Colonic mucosa (tissue), 4 donors: ENCODE data around the gene THAP6. TPM values are rescaled to one million over a fixed set of nuclear protein-coding genes. Genes with fewer than 3 reads are reported as not detected.

Experiments
- DNase-seq: peaks from one replicate; pipeline ENCODE4 v3.0.0-alpha.2; 2020
- H3K27ac ChIP-seq: fragments of 200-600 bp; one replicate; pipeline ENCODE4 v1.8.0; 2021
- H3K27me3 ChIP-seq: fragments of 200-600 bp; one replicate; pipeline ENCODE4 v1.8.0; 2021
- H3K36me3 ChIP-seq: fragments of 200-600 bp; one replicate; pipeline ENCODE4 v1.8.0; 2021
- H3K4me1 ChIP-seq: fragments of 200-600 bp; one replicate; pipeline ENCODE4 v1.8.0; 2021; ENCODE audit warnings: mild to moderate bottlenecking
- H3K4me3 ChIP-seq: fragments of 200-600 bp; one replicate; pipeline ENCODE4 v1.8.0; 2021
- H3K9ac ChIP-seq, 2 donors: one replicate each; pipeline ENCODE4 v1.7.0; 2013; ENCODE audit warnings: control low read depth in 2 of 2, low read depth in 2 of 2, low read length in 2 of 2
- H3K9me3 ChIP-seq: fragments of 200-600 bp; one replicate; pipeline ENCODE4 v1.8.0; 2021
- intact Hi-C: fragments of 100-400 bp; cut with DNase I; formaldehyde crosslinking; loops from one replicate; pipeline ENCODE4 v1.14.1; 2022
- total RNA-seq, 2 donors: library from RNA; stranded (reverse); fragmentation: NEBNext Ultra II Directional in 1 of 2; extraction: Animal tissue kit (Norgen Biotek cat#: 25700) in 1 of 2; gene quantifications; one replicate each; pipeline ENCODE4 v1.2.1, GENCODE V29; 2021
- TF ChIP-seq, protein P1 (sequence below): fragments of 200-600 bp; IDR thresholded peaks from one replicate; pipeline ENCODE4 v1.8.0; 2022; ENCODE audit warnings: antibody characterized with exemption, mild to moderate bottlenecking
- donor health status: healthy.
- donor health status: DM: no; HTN: no; CAD: no.
- donor health status: DM: no; HTN: no; CAD: no.

Gene THAP6, protein sequence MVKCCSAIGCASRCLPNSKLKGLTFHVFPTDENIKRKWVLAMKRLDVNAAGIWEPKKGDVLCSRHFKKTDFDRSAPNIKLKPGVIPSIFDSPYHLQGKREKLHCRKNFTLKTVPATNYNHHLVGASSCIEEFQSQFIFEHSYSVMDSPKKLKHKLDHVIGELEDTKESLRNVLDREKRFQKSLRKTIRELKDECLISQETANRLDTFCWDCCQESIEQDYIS
- total RNA-seq, result 10 to 100 TPM; 11.0 to 13.2 TPM

DNA sequence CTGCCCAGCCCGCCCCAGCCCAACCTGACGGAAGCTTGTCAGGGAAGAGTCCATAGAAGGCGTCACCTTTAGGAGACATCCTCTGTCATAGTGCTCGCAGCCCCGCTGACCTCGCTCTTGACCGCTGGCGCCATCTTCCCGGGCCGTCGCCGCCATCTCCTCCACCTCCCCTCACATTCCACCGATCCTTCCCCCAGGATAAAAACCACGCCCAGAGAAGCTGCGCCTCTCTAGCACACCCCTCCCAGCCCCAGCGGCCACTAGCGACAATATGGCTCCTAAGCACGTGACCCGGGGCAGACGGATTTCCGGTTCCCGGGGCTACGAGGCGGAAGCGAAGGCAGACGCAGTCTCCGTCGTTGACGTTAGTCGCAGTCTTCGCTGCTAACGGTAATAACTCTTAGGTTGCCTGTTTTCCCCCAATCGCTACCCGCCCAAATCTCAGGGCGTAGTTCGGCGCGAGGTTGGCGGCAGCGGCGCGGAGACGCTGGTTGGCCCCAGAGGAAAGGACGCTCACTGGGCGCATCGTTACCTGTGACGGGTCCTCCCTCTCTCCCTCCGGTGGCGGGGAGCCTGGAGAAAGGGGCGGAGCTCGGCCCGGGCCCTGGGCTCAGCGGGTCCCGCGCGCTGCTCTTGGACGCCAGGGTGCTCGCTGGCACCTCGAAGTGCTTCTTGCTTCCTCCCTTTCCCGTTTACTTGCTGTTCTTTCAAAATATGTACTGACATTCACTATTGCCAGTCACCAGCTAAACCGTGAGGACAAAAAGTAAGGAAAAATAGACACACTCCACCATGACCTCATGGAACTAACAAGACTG is at the start of gene THAP6, which contains the start of gene RCHY1:
Gene THAP6 (plus strand): TSS at position 343 of the 818 bp plus-strand sequence. CDS start 980 bp downstream, outside the sequence.
Gene RCHY1 (minus strand): TSS at position 273 of the 818 bp plus-strand sequence. CDS start 117 bp downstream, at position 156.
- Histone ChIP-seq H3K4me3 (peak within 1 kb of the TSS; percentile 57), H3K4me1 (no peaks in the 10 kb centered on the region), H3K27me3 (no peaks in the 10 kb centered on the region), H3K27ac (peak within 1 kb of the TSS; percentile 96), H3K9ac (peak within 1 kb of the TSS; percentile 77 to 92), H3K9me3 (no peaks in the 10 kb centered on the region), H3K36me3 (no peaks in the 10 kb centered on the region)
- DNase-seq, result peak; percentile 99
- TF ChIP-seq, protein P1, sequence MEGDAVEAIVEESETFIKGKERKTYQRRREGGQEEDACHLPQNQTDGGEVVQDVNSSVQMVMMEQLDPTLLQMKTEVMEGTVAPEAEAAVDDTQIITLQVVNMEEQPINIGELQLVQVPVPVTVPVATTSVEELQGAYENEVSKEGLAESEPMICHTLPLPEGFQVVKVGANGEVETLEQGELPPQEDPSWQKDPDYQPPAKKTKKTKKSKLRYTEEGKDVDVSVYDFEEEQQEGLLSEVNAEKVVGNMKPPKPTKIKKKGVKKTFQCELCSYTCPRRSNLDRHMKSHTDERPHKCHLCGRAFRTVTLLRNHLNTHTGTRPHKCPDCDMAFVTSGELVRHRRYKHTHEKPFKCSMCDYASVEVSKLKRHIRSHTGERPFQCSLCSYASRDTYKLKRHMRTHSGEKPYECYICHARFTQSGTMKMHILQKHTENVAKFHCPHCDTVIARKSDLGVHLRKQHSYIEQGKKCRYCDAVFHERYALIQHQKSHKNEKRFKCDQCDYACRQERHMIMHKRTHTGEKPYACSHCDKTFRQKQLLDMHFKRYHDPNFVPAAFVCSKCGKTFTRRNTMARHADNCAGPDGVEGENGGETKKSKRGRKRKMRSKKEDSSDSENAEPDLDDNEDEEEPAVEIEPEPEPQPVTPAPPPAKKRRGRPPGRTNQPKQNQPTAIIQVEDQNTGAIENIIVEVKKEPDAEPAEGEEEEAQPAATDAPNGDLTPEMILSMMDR, result no peak
- intact Hi-C loops, result no loop called here

DNA sequence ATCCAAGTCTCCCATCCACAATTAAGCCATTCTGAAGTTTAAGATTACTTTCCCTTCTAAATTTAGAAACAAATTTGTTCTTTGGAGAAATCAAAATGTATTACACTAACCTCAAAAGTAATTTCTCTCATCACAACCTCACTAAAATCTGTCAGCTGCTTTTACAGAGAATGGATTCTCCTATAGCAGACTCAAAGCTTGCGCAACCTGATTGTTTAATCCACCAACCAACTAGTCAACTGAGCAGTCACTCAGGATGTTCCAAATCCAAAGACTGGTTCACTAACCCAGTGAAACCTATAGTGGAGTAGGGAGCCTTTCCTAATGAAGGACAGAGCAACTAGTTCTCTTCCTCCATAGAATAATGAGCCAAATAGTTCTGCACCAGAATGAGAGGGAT is 44.4 kb upstream of the THAP6 start:
- H3K9ac ChIP-seq, result no peak overlapping the region
- no peak overlapping the region for H3K27ac ChIP-seq
- no peaks in the 10 kb centered on the region for H3K9me3 ChIP-seq
- intact Hi-C loops, result loop anchor here (5.0 to 10.0 kb wide), 2 partner anchors 538 to 595 kb away; partner anchors contain the start of gene PARM1
- H3K4me3 ChIP-seq, result no peak overlapping the region
- H3K27me3 ChIP-seq, result no peaks in the 10 kb centered on the region
- TF ChIP-seq, protein P1, result no peak
- no peaks in the 10 kb centered on the region for H3K4me1 ChIP-seq
- DNase-seq, result no peak
- no peaks in the 10 kb centered on the region for H3K36me3 ChIP-seq

DNA sequence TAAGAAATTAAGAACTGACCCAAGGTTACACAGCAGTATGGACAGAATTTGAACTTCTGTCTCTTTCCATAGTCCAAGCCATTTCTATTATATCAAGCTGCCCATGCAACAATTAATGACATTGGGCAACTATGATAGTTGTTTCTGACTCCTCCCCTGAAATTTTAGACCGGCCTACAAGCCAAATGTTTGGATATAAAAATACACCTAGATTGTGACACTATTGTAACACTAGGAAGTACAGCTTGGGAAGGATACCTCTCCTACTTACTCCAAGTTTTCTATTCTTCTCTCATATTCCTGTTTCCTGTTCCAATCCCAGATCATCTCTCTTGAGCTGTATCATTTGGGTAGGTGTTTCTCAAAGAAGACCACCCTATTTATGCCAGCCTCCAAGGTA is 43.5 kb upstream of the THAP6 start:
- intact Hi-C loops, result loop anchor here (10.0 kb wide), 1 partner anchor 596 kb away; no protein-coding TSS in a partner anchor
- Histone ChIP-seq H3K36me3 (no peaks in the 10 kb centered on the region), H3K27me3 (no peaks in the 10 kb centered on the region), H3K4me3 (no peak overlapping the region), H3K4me1 (no peaks in the 10 kb centered on the region), H3K9me3 (no peaks in the 10 kb centered on the region), H3K27ac (no peak overlapping the region), H3K9ac (no peak overlapping the region)
- DNase-seq, result no peak
- TF ChIP-seq, protein P1, result no peak

DNA sequence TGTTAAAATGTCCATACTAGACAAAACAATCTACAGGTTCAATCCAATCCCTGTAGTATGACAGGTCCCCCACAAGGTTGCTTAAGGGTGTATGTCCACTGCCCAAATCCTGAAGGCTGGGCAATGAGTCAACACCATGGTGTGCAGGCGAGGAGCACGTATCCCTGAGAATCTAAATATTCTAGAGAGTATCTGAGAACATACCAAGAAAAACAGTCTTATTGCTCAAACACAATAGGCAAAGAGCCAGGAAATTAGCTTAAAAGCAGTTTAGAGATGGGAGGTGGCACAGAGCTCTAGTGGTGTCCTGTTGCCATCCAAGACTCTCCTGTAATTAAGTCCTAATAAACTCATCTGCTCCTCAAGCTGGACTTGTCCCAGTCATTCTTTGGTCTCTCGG is 37.1 kb upstream of the THAP6 start:
- Histone ChIP-seq H3K27me3 (no peaks in the 10 kb centered on the region), H3K9ac (no peak overlapping the region), H3K27ac (no peak overlapping the region), H3K36me3 (peaks cover 9% of the 10 kb centered on the region), H3K4me1 (no peaks in the 10 kb centered on the region), H3K9me3 (no peaks in the 10 kb centered on the region), H3K4me3 (no peak overlapping the region)
- intact Hi-C loops, result loop anchor here (10.0 kb wide), 1 partner anchor 602 kb away; no protein-coding TSS in a partner anchor
- TF ChIP-seq, protein P1, result no peak
- no peak for DNase-seq

DNA sequence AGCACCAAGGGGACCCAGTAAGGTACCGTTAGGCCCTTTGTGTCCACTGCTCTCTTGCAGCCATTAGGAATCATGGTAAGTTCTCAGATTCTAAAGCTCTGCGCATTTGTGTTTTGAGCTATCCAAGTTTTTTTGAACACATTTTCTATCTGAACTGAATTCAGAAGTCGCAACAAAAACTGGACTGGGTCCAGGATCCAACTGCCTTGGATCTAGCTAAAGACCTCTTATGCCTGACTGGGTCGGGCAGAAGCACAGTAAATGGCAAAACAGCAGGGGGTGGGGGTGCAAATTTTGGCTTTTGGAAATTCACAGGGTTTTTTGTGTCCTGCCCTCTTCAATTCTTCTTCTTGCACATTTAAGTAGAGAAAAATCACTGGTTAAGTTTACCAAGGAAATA is 30.1 kb upstream of the THAP6 start:
- intact Hi-C loops, result no loop called here
- DNase-seq, result no peak

More for the DNA sequence above, 30.1 kb upstream of the THAP6 start:
- Histone ChIP-seq H3K27me3 (no peaks in the 10 kb centered on the region), H3K9me3 (no peaks in the 10 kb centered on the region), H3K9ac (no peak overlapping the region), H3K27ac (no peak overlapping the region), H3K4me3 (no peak overlapping the region), H3K4me1 (no peaks in the 10 kb centered on the region), H3K36me3 (peaks cover 16% of the 10 kb centered on the region)
- TF ChIP-seq, protein P1, result no peak
